GM12892 (cell line): Measurements from ENCODE around the gene SHROOM2.

ENCODE experiments used
- DNase-seq: peaks from one replicate; pipeline ENCODE4 v3.0.0; 2011; ENCODE audit not compliant: insufficient read length
- FAIRE-seq: peaks from 2 replicates; lab custom pipeline; 2011; peaks lifted over from hg19 to GRCh38; lab: Jason Lieb, UNC
- POLR2A ChIP-seq: IDR thresholded peaks from 2 replicates; pipeline ENCODE4 v1.6.1; 2011; ENCODE audit warnings: low read depth, low read length, control low read depth
- POLR2AphosphoS5 ChIP-seq: IDR thresholded peaks from 2 replicates; pipeline ENCODE4 v1.6.1; 2011; ENCODE audit warnings: low read depth, low read length, control low read depth
- TAF1 ChIP-seq: IDR thresholded peaks from 2 replicates; pipeline ENCODE4 v1.6.1; 2011; ENCODE audit warnings: low read depth, mild to moderate bottlenecking, control low read depth, low read length, borderline replicate concordance

SHROOM2 gene

GRCh38 chrX:9824554-9824953 lies 38.3 kb downstream of the SHROOM2 start:
- no peak for FAIRE-seq
- no peak for TF ChIP-seq POLR2AphosphoS5
- no peak for TF ChIP-seq TAF1
- TF ChIP-seq POLR2A: no peak
- no peak for DNase-seq

- no peak for DNase-seq
- TF ChIP-seq POLR2AphosphoS5 (no peak), POLR2A (no peak), TAF1 (no peak)
- FAIRE-seq: no peak
Observed at GRCh38 chrX:9825129-9825790, 39.0 kb downstream of the SHROOM2 start.

DNA sequence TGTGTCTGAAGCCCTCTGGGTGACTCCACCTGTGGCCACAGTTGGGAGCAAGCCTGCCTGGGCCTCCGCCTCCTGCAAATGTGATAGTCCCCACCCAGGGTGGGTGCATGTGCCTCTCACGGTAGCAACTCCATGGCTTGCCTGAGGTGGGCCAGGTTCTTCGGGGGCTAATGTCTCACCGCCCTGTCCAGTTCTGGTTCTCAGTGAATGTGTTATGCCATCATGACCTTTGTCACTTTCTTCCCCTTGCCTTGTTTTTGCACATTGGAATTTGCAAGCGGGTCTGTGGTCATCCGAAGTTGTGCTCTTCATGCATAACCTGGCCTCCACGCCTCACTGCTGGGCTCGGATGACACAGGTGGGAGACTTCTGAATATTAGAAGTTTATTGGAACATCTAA lies 39.7 kb downstream of the SHROOM2 start:
- FAIRE-seq (no peak), DNase-seq (no peak)
- TF ChIP-seq POLR2AphosphoS5: no peak
- TF ChIP-seq POLR2A: no peak
- no peak for TF ChIP-seq TAF1

- FAIRE-seq (peak; percentile 85), DNase-seq (peak; percentile 27)
- no peak for TF ChIP-seq TAF1
- TF ChIP-seq POLR2AphosphoS5: no peak
- no peak for TF ChIP-seq POLR2A
Observed at GRCh38 chrX:9829308-9830267, 43.4 kb downstream of the SHROOM2 start.

- TF ChIP-seq POLR2AphosphoS5 (no peak), TAF1 (no peak), POLR2A (no peak)
- DNase-seq (no peak), FAIRE-seq (no peak)
Observed at GRCh38 chrX:9832811-9833210, 46.6 kb downstream of the SHROOM2 start.

DNA sequence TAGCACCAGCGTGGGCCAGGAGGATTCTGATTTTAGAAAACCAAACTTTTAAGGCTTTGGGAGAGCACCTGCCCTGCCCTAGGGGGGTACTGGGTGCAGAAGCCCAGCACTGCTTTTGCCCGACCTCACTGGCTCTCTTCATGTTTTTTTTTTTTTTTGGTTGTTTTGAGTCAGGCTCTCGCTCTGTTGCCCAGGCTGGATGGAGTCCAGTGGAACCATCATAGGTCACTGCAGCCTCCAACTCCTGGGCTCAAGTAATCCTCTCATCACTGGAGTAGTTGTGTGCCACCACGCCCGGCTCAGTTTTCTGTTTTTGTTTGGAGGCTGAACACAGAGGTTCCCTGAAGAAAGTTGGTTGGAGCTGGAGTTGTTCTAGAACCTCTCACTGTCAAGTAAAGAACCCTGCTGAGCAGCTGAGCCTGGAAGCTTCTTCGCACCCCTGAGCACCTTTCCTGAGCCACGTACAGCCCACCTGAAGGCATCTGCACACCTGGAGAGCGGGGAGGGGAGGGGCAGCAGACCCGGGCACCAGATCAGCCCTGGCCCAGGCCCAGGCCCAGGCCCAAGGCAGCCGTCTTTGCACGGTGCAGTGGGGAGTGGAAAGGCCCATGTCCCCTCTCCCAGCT lies 49.5 kb downstream of the SHROOM2 start:
- FAIRE-seq: no peak
- DNase-seq: no peak
- no peak for TF ChIP-seq POLR2A
- no peak for TF ChIP-seq TAF1
- TF ChIP-seq POLR2AphosphoS5: no peak

DNA sequence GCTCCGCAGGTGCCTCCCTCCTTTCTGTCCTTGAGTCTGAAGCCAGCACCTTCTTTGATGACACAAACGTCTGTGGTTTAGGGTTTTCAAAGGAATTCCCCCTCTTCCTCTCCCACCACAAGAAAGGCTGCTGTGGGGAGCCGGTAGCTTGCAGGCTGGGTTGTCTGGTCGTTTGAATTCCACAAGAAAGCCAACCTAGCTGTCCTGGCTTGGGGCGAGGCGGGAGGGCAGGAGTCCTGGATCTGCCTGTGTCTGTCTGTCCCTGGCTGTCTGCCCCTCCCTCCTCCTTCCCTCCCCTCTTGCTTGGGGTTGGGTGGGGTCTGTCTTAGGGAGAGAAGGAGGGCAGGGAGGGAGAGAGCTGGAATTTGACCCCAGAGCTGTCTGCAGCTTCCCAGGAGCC lies 56.3 kb downstream of the SHROOM2 start:
- no peak for DNase-seq
- FAIRE-seq: no peak
- TF ChIP-seq POLR2A: no peak
- no peak for TF ChIP-seq TAF1
- no peak for TF ChIP-seq POLR2AphosphoS5

DNA sequence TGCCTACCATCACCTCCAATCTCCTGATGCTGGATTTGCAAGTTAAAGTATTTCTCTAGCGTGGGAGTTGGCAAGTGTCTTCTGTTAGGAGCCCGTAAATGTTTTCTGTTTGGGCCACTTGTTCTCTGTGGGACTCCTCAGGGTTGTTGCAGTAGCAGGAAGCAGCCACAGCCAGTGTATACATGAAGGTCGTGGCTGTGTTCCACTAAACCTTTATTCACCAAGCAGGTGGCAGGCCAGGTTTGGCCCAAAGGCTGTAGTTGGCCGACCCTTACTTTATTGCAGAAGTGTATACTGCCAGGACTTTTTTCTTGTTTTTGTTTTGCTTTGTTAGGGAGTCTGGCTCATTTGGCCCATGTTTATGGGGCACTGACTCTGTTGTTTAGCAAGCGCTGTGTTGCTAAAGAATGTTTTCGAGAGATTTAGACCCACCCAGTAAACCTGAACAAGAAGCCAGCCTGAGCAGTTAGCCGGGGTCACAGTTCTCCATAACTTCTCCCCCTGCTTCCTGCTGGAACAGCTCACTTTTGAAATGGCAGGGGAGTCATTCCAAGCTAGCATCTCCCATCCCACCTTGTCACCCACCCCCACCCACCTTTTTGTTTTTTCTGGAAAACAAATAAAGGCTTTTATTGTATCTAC lies 58.8 kb downstream of the SHROOM2 start:
- FAIRE-seq (no peak), DNase-seq (no peak)
- no peak for TF ChIP-seq TAF1

DNA sequence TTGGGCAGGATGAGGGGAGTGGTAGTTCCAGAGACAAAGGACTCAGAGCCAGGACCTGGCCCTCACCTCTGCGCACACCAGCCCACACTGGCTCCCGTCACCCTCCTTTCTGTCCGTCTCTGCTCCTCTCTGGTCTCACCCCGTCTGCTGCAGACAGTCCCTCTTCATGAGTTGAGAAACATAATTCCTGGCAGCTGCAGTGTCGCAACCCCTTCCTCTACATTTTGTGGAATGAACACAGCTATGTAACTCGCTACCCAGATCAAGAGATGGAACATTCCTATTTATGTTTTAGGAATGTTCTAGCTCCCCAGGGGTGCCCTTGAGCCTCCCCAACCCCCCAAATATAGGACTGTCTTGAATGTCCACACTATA lies 59.3 kb downstream of the SHROOM2 start:
- DNase-seq (no peak), FAIRE-seq (no peak)
- no peak for TF ChIP-seq POLR2A
- TF ChIP-seq POLR2AphosphoS5: no peak
- TF ChIP-seq TAF1: no peak

- TF ChIP-seq POLR2AphosphoS5 (no peak), TAF1 (no peak), POLR2A (no peak)
- no peak for FAIRE-seq
- no peak for DNase-seq
Observed at GRCh38 chrX:9846631-9847030, 60.4 kb downstream of the SHROOM2 start.

- TF ChIP-seq TAF1: no peak
- TF ChIP-seq POLR2AphosphoS5: no peak
- TF ChIP-seq POLR2A: no peak
- DNase-seq (no peak), FAIRE-seq (no peak)
Observed at GRCh38 chrX:9847071-9847470, 60.8 kb downstream of the SHROOM2 start.
